Liver (tissue), 9 donors: ENCODE data around the gene SREBF2. TPM values are rescaled to one million over a fixed set of nuclear protein-coding genes. Genes with fewer than 3 reads are reported as not detected.

Source experiments
- DNase-seq: peaks from one replicate; pipeline ENCODE4 v3.0.0-alpha.2; 2017; ENCODE audit warnings: low spot score
- H3K27ac ChIP-seq, 2 donors: one replicate each; pipeline ENCODE4 v1.7.0; 2013; ENCODE audit warnings: inconsistent platforms in 2 of 2, low read length in 2 of 2, control low read depth in 1 of 2, low read depth in 1 of 2, mild to moderate bottlenecking in 1 of 2
- H3K27me3 ChIP-seq, 4 donors: one replicate each; pipeline versions ENCODE4 v1.6.1 to v1.7.0; 2013; ENCODE audit warnings: low read length in 3 of 4, inconsistent platforms in 1 of 4, mild to moderate bottlenecking in 1 of 4, moderate library complexity in 1 of 4; ENCODE audit not compliant: control insufficient read depth in 4 of 4, insufficient read depth in 4 of 4
- H3K36me3 ChIP-seq, 4 donors: one replicate each; pipeline versions ENCODE4 v1.6.1 to v1.7.0; 2013; ENCODE audit warnings: low read length in 3 of 4, mild to moderate bottlenecking in 3 of 4, low read depth in 1 of 4, moderate library complexity in 1 of 4; ENCODE audit not compliant: control insufficient read depth in 4 of 4, insufficient read depth in 3 of 4
- H3K4me1 ChIP-seq, 4 donors: one replicate each; pipeline versions ENCODE4 v1.6.1 to v1.7.0; 2013; ENCODE audit warnings: low read length in 3 of 4, mild to moderate bottlenecking in 3 of 4, moderate library complexity in 1 of 4; ENCODE audit not compliant: control insufficient read depth in 4 of 4, insufficient read depth in 4 of 4
- H3K4me3 ChIP-seq, 3 donors: one replicate each; pipeline versions ENCODE4 v1.6.1 to v1.7.0; 2013; ENCODE audit warnings: low read length in 3 of 3, control low read depth in 1 of 3, low read depth in 1 of 3, mild to moderate bottlenecking in 1 of 3
- H3K9ac ChIP-seq, 2 donors: one replicate each; pipeline ENCODE4 v1.7.0; 2013; ENCODE audit warnings: low read length in 2 of 2, mild to moderate bottlenecking in 2 of 2, moderate library complexity in 2 of 2, control low read depth in 1 of 2, low read depth in 1 of 2
- H3K9me3 ChIP-seq, 4 donors: one replicate each; pipeline versions ENCODE4 v1.6.1 to v1.7.0; 2013; ENCODE audit warnings: low read length in 3 of 4; ENCODE audit not compliant: control insufficient read depth in 4 of 4
- ATF3 ChIP-seq: IDR thresholded peaks from 2 replicates; pipeline ENCODE4 v1.6.1; 2016; ENCODE audit warnings: antibody characterized with exemption
- CTCF ChIP-seq: fragments of 150-350 bp; IDR thresholded peaks from 2 replicates; pipeline ENCODE4 v1.5.1; 2017; ENCODE audit warnings: improper control_type of control experiment, low read depth, low read length; ENCODE audit not compliant: missing input control
- EGR1 ChIP-seq, 2 donors: IDR thresholded peaks; 2 replicates each; pipeline ENCODE4 v1.6.1; 2016 to 2018; ENCODE audit warnings: antibody characterized with exemption in 2 of 2, low read depth in 2 of 2
- FOXA1 ChIP-seq: IDR thresholded peaks from 2 replicates; pipeline ENCODE4 v1.6.1; 2016; ENCODE audit warnings: antibody characterized with exemption
- FOXA2 ChIP-seq: IDR thresholded peaks from 2 replicates; pipeline ENCODE4 v1.6.1; 2016; ENCODE audit warnings: antibody characterized with exemption
- GABPA ChIP-seq, 2 donors: IDR thresholded peaks in 1 of 2; conservative IDR thresholded peaks in 1 of 2; 2 replicates each; pipeline ENCODE4 v1.6.1; 2016; ENCODE audit warnings: antibody characterized with exemption in 2 of 2, mild to moderate bottlenecking in 1 of 2, moderate library complexity in 1 of 2
- HNF4A ChIP-seq, 2 donors: conservative IDR thresholded peaks; 2 replicates each; pipeline ENCODE4 v1.6.1; 2016; ENCODE audit warnings: antibody characterized with exemption in 2 of 2, mild to moderate bottlenecking in 2 of 2
- HNF4G ChIP-seq: IDR thresholded peaks from 2 replicates; pipeline ENCODE4 v1.6.1; 2016; ENCODE audit warnings: antibody characterized with exemption
- JUND ChIP-seq, 2 donors: IDR thresholded peaks; 2 replicates each; pipeline ENCODE4 v1.6.1; 2016; ENCODE audit warnings: antibody characterized with exemption in 2 of 2
- NR2F2 ChIP-seq: IDR thresholded peaks from 2 replicates; pipeline ENCODE4 v1.6.1; 2016; ENCODE audit warnings: antibody characterized with exemption
- RAD21 ChIP-seq, 2 donors: IDR thresholded peaks; 2 replicates each; pipeline ENCODE4 v1.6.1; 2016; ENCODE audit warnings: antibody characterized with exemption in 2 of 2, mild to moderate bottlenecking in 2 of 2
- RXRA ChIP-seq, 2 donors: IDR thresholded peaks; 2 replicates each; pipeline ENCODE4 v1.6.1; 2017 to 2018; ENCODE audit warnings: antibody characterized with exemption in 2 of 2, mild to moderate bottlenecking in 1 of 2
- TAF1 ChIP-seq: conservative IDR thresholded peaks from 2 replicates; pipeline ENCODE4 v1.6.1; 2016; ENCODE audit warnings: antibody characterized with exemption, mild to moderate bottlenecking
- YY1 ChIP-seq: IDR thresholded peaks from 2 replicates; pipeline ENCODE4 v1.6.1; 2016; ENCODE audit warnings: antibody characterized with exemption, mild to moderate bottlenecking
- ZBTB33 ChIP-seq: IDR thresholded peaks from 2 replicates; pipeline ENCODE4 v1.6.1; 2016; ENCODE audit warnings: antibody characterized with exemption
- WGBS: extraction: QIAGEN DNeasy Blood & Tissue Kit; methylation state at CpG from one replicate; pipeline ENCODE4 v1.1.7; 2013; 5-methylcytosine and 5-hydroxymethylcytosine counted together
- polyA plus RNA-seq, 2 donors: library from polyadenylated mRNA; stranded (reverse) in 1 of 2; unstranded in 1 of 2; fragments of 200-250 nt in 1 of 2; fragments of >200 nt in 1 of 2; fragmentation: Nextera tagmentation in 1 of 2; extraction: Ambion mirVana in 1 of 2; gene quantifications; one replicate each; pipeline versions ENCODE4 v1.2.1 to v1.2.3, GENCODE V29; 2013 to 2015
- total RNA-seq, 2 donors: library from RNA; depleted of rRNA; stranded (reverse); fragments of >200 nt; gene quantifications; one replicate each; pipeline ENCODE4 v1.2.3, GENCODE V29; 2014
- donor health status: healthy.
- donor health status: healthy.
- donor health status: healthy.
- donor health status: healthy.
- donor health status: healthy.

Gene SREBF2
- total and polyA plus RNA-seq, 4 donors, result 18.3 to 69.6 (median 57.3) TPM

- Histone ChIP-seq H3K4me1 (peaks cover 4 to 16% (median 10%) of the 10 kb centered on the region in 4 donors), H3K9ac (no peak overlapping the region), H3K27ac (no peak overlapping the region), H3K4me3 (no peak overlapping the region), H3K27me3 (peaks cover 0 to 3% (median 0%) of the 10 kb centered on the region in 4 donors), H3K36me3 (no peaks in the 10 kb centered on the region), H3K9me3 (no peaks in the 10 kb centered on the region)
- 93% methylated on average over 14 of the region's 14 CpGs for WGBS
- TF ChIP-seq HNF4A (conservative IDR thresholded peaks at IDR 0.05) (no peak), FOXA2 (no peak), TAF1 (no peak), ZBTB33 (no peak), JUND (IDR thresholded peaks at IDR 0.05) (no peak)
- DNase-seq, result no peak
These were observed 90.8 kb downstream of the SREBF2 start for GRCh38 chr22:41923595-41924276.

- Histone ChIP-seq H3K4me1 (peaks cover 3 to 8% (median 6%) of the 10 kb centered on the region in 4 donors), H3K36me3 (no peaks in the 10 kb centered on the region), H3K27me3 (peaks cover 0 to 3% (median 0%) of the 10 kb centered on the region in 4 donors), H3K4me3 (peak overlapping the region in 2 of 3 donors; percentile 11 to 50), H3K9me3 (no peaks in the 10 kb centered on the region), H3K9ac (no peak overlapping the region), H3K27ac (no peak overlapping the region)
- TF ChIP-seq FOXA1 (no peak), RAD21 (IDR thresholded peaks at IDR 0.05) (peak in 1 of 2 donors; percentile 26), CTCF (peak; percentile 66)
- WGBS, result 6% methylated on average over 47 of the region's 48 CpGs
- DNase-seq, result peak; percentile 76
These were observed 93.0 kb downstream of the SREBF2 start for GRCh38 chr22:41925783-41926460.

GRCh38 chr22:41927813-41928212, 94.9 kb downstream of the SREBF2 start:
- H3K36me3 ChIP-seq, result no peaks in the 10 kb centered on the region
- no peak overlapping the region for H3K4me3 ChIP-seq
- H3K27me3 ChIP-seq, result peaks cover 0 to 3% (median 0%) of the 10 kb centered on the region in 4 donors
- TF ChIP-seq GABPA (IDR thresholded peaks at IDR 0.05 in 1 of 2, conservative IDR thresholded peaks at IDR 0.05 in 1 of 2) (no peak), YY1 (no peak), RXRA (IDR thresholded peaks at IDR 0.05) (no peak), FOXA1 (no peak), RAD21 (IDR thresholded peaks at IDR 0.05) (no peak), FOXA2 (no peak), ATF3 (no peak), NR2F2 (no peak), HNF4G (no peak), JUND (IDR thresholded peaks at IDR 0.05) (no peak), ZBTB33 (no peak), CTCF (no peak), EGR1 (IDR thresholded peaks at IDR 0.05; ENCODE audit: low read depth in 2 of 2) (no peak)
- H3K4me1 ChIP-seq, result peaks cover 3 to 8% (median 6%) of the 10 kb centered on the region in 4 donors
- no peaks in the 10 kb centered on the region for H3K9me3 ChIP-seq
- no peak for DNase-seq
- H3K27ac ChIP-seq, result no peak overlapping the region
- 84% methylated on average over 6 of the region's 6 CpGs for WGBS
- H3K9ac ChIP-seq, result no peak overlapping the region
